GM21447 (cell line): ENCODE data around the gene PSME1.

Experiments
- ATAC-seq: cut with Tn5 transposase; IDR thresholded peaks from one replicate; pipeline ENCODE4 v1.9.1; 2021; ENCODE audit not compliant: unreplicated experiment

Gene PSME1

GRCh38 chr14:24127673-24128072 lies 8.3 kb upstream of the PSME1 start:
- no peak for ATAC-seq

DNA sequence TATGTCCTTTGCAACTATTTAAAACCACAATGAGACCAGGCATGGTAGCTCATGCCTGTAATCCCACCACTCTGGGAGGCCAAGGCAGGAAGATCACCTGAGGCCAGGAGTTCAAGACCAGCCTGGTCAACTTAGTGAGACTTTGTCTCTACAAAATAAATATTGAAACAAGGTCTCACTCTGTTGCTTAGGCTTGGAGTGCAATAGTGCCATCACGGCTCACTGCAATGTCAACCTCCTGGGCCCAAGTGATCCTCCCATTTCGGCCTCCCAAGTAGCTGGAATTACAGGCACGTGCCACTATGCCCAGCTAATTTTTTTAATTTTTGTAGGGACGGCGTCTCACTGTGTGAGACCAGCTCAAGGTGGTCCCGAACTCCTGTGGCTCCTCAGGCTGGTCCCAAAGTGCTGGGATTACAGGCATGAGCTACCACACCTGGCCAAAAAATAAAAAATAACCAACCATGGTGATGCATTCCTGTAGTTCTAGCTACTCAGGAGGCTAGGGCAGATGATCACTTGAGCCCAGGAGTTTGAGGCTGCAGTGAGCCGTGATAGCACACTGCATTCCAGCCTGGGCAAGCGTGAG lies 6.5 kb upstream of the PSME1 start:
- ATAC-seq: no peak

DNA sequence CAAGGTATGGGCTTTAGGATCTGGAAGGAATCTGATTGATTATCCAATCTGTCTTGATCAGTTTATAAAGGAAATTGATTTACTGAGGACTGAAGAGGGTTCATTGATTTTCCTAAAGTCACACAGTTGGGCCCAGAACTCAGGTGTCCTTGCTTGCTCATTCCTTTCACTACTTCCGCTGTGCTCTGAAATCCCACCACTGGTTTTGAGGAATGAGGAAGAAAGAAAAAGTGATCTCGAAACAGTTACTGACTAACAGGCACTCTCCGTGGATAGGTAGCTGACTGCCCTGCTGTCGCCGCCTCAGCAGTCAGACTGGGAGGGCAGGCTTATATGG lies 5.6 kb upstream of the PSME1 start, which contains the start of gene FITM1:
Gene FITM1, plus strand, starts transcription at position 280 of the 337 bp plus-strand sequence. CDS start 905 bp downstream, outside the sequence.
- no peak for ATAC-seq

DNA sequence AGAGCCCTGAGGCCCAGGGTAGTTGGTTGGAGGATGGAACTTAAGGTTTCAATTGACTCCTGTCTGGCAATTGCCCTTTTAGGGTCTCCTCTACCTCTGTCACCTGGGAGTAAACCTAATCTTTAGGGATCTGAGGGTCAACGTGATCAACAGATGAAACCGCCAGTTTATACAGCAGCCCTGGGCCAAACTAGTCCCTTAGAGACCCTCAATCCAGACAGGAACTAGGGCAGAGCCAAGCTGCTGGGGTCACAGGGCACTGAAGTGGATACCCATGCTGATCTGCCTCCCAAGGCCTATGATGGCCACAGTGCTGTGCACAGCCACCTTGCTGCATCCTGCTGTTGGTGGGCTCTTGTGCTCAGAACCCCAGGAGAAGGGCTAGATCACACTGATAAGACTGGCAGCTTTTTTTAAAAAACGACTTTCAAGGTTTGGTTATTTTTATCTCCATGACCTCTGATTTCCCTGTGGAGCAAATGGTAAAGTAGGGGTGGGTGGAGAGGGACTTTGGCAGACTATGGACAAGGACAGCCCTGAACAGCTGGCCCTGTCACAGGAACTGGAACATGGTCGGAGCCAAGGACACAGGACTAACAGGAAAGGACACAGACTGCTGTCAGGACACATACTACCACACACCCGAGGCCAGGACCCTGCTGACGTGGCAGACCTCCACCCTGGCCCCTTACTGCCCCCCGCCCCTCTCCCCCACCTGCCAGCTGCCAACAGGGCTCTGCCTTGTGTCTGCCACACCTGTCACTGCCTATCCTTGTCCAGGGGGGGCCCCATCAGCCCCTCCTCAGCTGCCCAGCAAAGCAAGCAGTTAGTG lies 5.1 kb upstream of the PSME1 start:
- no peak for ATAC-seq

DNA sequence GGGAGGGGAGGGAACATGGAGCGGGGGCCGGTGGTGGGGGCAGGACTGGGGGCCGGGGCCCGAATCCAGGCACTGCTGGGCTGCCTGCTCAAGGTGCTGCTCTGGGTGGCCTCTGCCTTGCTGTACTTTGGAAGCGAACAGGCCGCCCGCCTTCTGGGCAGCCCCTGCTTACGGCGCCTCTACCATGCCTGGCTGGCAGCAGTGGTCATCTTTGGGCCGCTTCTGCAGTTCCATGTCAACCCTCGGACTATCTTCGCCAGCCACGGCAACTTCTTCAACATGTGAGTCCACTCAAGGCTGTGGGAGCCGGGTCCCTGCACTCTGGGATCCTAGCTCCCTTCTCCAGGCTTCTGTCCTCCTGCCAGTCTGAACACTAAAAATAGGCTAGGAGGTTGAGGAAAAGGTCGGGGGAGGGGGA lies 4.4 kb upstream of the PSME1 start:
- no peak for ATAC-seq

- no peak for ATAC-seq
Observed at GRCh38 chr14:24132061-24132685, 3.8 kb upstream of the PSME1 start.

GRCh38 chr14:24132976-24133375 lies 3.0 kb upstream of the PSME1 start:
- ATAC-seq: no peak

DNA sequence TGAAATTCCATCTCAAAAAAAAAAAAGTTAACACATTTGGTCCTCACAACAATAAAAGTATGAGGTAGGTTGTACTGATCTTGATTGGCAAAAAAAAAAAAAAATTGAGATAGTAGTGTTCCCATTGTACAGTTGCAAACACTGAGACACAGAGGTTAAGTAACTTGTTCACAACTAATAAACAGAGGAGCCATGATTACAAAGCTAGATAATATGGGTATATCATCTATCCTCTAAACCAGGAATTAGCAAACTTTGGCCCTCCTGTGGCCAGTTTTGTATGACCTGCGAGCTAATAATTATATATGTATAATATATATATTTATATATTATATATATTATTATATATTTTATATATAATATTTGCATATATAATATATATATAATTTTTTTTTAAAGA lies 2.3 kb upstream of the PSME1 start:
- ATAC-seq: no peak

DNA sequence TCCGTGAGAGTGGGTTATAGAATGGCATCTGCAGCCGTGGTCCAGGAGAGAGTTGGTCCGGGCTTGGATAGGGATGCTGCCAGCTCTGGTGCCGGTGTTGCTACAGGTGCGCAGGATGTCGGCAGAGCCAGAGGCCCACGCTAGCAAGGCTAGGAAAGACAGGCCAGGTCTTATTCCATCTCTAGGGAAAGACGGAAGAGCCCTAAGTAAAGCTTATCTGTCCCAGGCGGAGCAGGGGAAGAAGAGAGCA lies 485 bp upstream of the PSME1 start:
- ATAC-seq: no peak

GRCh38 chr14:24136684-24137528 lies 912 bp downstream of the PSME1 start:
- no peak for ATAC-seq

GRCh38 chr14:24137529-24138395 lies 1.8 kb downstream of the PSME1 start:
- no peak for ATAC-seq

DNA sequence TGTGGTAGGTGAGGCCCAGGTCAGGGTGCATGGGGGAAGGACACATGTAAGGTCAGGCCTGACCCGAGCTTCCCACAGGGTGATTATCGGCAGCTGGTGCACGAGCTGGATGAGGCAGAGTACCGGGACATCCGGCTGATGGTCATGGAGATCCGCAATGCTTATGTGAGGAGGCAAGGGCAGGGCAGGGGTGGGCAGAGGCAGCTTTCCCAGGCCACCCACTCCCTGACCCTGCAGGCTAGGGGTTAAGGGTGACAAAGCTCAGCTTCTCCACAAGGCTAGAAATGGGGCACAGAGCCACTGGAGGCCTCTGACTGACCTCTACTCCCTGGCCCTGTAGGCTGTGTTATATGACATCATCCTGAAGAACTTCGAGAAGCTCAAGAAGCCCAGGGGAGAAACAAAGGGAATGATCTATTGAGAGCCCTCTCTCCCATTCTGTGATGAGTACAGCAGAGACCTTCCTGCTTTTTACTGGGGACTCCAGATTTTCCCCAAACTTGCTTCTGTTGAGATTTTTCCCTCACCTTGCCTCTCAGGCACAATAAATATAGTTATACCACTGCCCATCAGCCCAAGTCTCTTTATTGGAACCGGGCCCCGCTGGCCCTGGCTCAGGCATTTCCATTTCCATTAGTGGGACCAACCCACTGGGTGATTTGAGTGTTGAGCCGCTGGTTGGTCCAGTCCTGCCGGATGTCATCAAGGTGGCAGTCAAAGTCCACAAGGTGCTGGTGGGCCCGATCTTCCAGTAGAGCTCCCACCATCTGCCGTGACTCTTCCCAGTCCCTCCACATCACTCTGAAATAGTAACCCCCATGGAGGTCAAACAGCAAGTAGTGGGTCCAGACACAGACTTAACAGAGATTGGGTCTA lies 2.6 kb downstream of the PSME1 start:
- ATAC-seq: no peak

DNA sequence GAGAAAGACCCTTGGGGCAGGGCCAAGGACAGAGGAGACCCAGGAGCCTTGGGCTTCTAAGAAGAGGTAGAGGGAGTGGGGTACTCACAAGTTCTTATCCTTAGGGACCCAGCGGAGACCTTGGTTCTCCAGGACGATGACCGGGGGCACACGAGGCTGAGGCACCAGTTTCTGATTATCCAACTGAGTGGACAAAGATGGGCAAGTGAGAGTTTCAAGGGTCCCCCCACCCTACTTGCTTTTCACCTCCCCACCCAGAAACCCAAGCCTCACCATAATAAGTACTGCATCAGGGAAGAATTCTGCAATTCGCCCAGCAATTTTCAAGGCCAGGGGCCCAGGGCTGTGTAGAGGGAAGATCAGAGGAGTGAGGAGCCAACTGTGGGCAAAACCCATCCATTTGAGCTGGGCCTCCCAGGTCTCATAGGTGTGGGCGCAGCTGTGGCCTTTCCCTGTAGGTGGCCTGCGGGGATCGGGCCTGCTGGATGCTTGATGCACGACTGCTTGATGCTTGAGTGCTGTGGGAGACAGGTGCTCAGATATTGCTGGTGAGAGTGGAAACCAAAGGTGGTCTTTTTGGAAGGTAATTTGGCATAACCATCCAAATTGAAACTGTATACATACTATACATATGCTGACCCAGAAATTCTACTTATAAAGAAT lies 3.4 kb downstream of the PSME1 start:
- ATAC-seq: no peak

GRCh38 chr14:24141097-24141880 lies 5.3 kb downstream of the PSME1 start, which contains the start of gene EMC9:
EMC9 (minus strand) TSS chr14:24141591; CDS start chr14:24141304, 287 bp downstream.
- peak; percentile 80 for ATAC-seq

GRCh38 chr14:24143511-24143910 lies 7.5 kb downstream of the PSME1 start:
- no peak for ATAC-seq

DNA sequence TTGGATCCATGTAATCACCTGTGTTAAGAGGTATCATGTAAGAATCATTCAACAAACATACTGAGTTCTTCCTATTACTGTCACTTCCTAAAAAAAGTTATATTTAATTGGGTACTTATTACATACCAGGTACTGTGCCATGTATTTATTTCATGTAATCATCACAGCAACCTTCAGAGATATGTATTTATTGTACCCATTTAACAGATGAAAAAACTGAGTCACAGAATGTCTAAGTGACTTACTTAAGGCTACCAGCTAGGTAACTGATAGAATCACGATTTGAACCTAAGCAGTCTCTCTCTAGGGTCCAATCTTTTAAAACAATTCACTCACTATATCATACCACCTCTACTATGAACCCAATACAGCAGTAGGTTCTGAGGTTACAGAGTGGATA lies 8.5 kb downstream of the PSME1 start:
- no peak for ATAC-seq

- ATAC-seq: no peak
Observed at GRCh38 chr14:24145219-24145618, 9.2 kb downstream of the PSME1 start.
